HL-60 (cell line): Measurements from ENCODE around the gene ATPAF1.

Source experiments
- CTCF ChIP-seq: IDR thresholded peaks from one replicate; pipeline ENCODE4 v1.5.1; 2011; ENCODE audit warnings: low read length, control low read depth, inconsistent platforms; ENCODE audit not compliant: insufficient read depth
- GABPA ChIP-seq: IDR thresholded peaks from 2 replicates; pipeline ENCODE4 v1.6.1; 2012; ENCODE audit warnings: low read depth
- POLR2AphosphoS5 ChIP-seq: IDR thresholded peaks from 2 replicates; pipeline ENCODE4 v1.6.1; 2012; ENCODE audit warnings: low read depth
- REST ChIP-seq: IDR thresholded peaks from 2 replicates; pipeline ENCODE4 v1.6.1; 2012; ENCODE audit warnings: low read depth; ENCODE audit not compliant: insufficient replicate concordance
- SPI1 ChIP-seq: IDR thresholded peaks from 2 replicates; pipeline ENCODE4 v1.6.1; 2012; ENCODE audit warnings: low read depth, mild to moderate bottlenecking, borderline replicate concordance

GRCh38 chr1:46589529-46589928 is 78.6 kb downstream of the ATPAF1 start:
- TF ChIP-seq REST = no peak
- TF ChIP-seq POLR2AphosphoS5 = no peak
- no peak for TF ChIP-seq CTCF
- TF ChIP-seq GABPA = no peak
- no peak for TF ChIP-seq SPI1
